ENCODE results near the gene ACTN1.

ACTN1 gene

DNA sequence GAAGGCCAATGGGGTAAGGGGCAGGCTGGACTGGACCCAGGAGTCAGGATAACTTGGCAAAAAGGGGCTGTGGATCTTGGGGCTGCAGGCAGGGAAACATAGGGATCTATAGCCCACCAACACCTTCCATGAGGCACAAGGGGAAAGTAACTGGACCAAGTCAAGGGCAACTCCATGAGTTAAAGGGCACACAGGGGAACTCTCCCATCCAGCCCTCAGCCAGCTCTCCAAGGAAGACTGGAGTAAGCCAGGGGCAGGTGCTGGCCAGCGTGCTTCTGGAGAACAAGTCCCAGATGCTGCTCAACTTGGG lies 154.9 kb downstream of the ACTN1 start:
- no peak for DNase-seq (ENCODE audit: low read depth)
